Neural progenitor cell (in vitro differentiated cells): ENCODE results near the gene AGPAT4.

Source experiments
- CTCF ChIP-seq: fragments of 200-600 bp; sonication (generic); IDR thresholded peaks from 2 replicates; pipeline ENCODE4 v1.5.1; 2017; ENCODE audit warnings: antibody characterized with exemption, mild to moderate bottlenecking
- EZH2phosphoT487 ChIP-seq: fragments of 200-600 bp; sonication (generic); IDR thresholded peaks from 2 replicates; pipeline ENCODE4 v1.6.1; 2017; ENCODE audit warnings: antibody characterized with exemption

DNA sequence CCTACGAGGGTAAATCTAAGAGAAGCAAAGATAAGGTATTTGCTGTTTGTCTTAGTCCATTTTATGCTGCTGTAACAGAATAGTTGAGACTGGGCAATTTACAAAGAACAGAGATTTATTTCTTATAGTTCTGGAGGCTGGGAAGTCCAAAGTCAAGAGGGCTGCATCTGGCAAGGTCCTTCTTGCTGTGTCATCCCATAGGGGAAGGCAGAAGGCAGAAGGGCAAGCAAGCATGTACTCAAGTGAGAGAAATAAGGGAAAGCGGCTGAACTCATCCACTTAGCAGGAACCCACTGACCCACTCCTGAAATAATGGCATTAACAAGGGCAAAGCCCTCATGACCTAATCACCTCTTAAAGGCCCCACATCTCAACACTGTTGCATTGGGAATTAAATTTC, 102.7 kb downstream of the AGPAT4 start:
- no peak for TF ChIP-seq CTCF
- TF ChIP-seq EZH2phosphoT487: no peak
